H9 (cell line): ENCODE results near the gene IDNK. TPM values are rescaled to one million over a fixed set of nuclear protein-coding genes. Genes with fewer than 3 reads are reported as not detected.

Experiments
- DNase-seq: peaks from one replicate; pipeline ENCODE4 v3.0.0-alpha.2; 2017
- H2AFZ ChIP-seq: one replicate; pipeline ENCODE4 v1.6.1; 2013; ENCODE audit warnings: mild to moderate bottlenecking, low read length, control low read depth, moderate library complexity
- H2AK5ac ChIP-seq: 2 replicates; pipeline ENCODE4 v1.6.1; 2013; ENCODE audit warnings: low read length, control low read depth, mixed read lengths; ENCODE audit not compliant: insufficient read length
- H2BK120ac ChIP-seq: one replicate; pipeline ENCODE4 v1.6.1; 2013; ENCODE audit warnings: low read depth, mild to moderate bottlenecking, low read length, control low read depth, inconsistent platforms; ENCODE audit not compliant: poor library complexity, severe bottlenecking
- H2BK12ac ChIP-seq: 2 replicates; pipeline ENCODE4 v1.6.1; 2013; ENCODE audit warnings: low read length, control low read depth, mixed read lengths, low read depth; ENCODE audit not compliant: insufficient read length
- H2BK15ac ChIP-seq: 2 replicates; pipeline ENCODE4 v1.6.1; 2013; ENCODE audit warnings: low read depth, low read length, control low read depth
- H2BK20ac ChIP-seq: one replicate; pipeline ENCODE4 v1.6.1; 2013; ENCODE audit warnings: low read depth, mild to moderate bottlenecking, low read length, control low read depth, inconsistent platforms; ENCODE audit not compliant: poor library complexity, severe bottlenecking
- H2BK5ac ChIP-seq: 2 replicates; pipeline ENCODE4 v1.6.1; 2013; ENCODE audit warnings: low read length, control low read depth, mixed read lengths; ENCODE audit not compliant: insufficient read length
- H3K14ac ChIP-seq: 2 replicates; pipeline ENCODE4 v1.6.1; 2013; ENCODE audit warnings: low read length, control low read depth; ENCODE audit not compliant: insufficient read depth
- H3K18ac ChIP-seq: 2 replicates; pipeline ENCODE4 v1.6.1; 2013; ENCODE audit warnings: low read depth, mild to moderate bottlenecking, mixed read lengths, low read length, control low read depth; ENCODE audit not compliant: insufficient read length
- H3K23ac ChIP-seq: 2 replicates; pipeline ENCODE4 v1.6.1; 2013; ENCODE audit warnings: low read length, control low read depth, mixed read lengths, low read depth; ENCODE audit not compliant: insufficient read length
- H3K23me2 ChIP-seq: 2 replicates; pipeline ENCODE4 v1.6.1; 2013; ENCODE audit warnings: low read depth, mild to moderate bottlenecking, mixed read lengths, low read length, control low read depth; ENCODE audit not compliant: insufficient read length, poor library complexity, severe bottlenecking
- H3K27ac ChIP-seq: 2 replicates; pipeline ENCODE4 v1.5.1; 2013; ENCODE audit warnings: low read length, control low read depth, mixed read lengths, low read depth; ENCODE audit not compliant: insufficient read length
- H3K27me3 ChIP-seq: 2 replicates; pipeline ENCODE4 v1.6.1; 2013; ENCODE audit warnings: low read length, control low read depth, inconsistent platforms; ENCODE audit not compliant: insufficient read depth
- H3K4ac ChIP-seq: 2 replicates; pipeline ENCODE4 v1.6.1; 2013; ENCODE audit warnings: low read depth, mild to moderate bottlenecking, control low read depth, inconsistent platforms, low read length, moderate library complexity
- H3K4me1 ChIP-seq: 2 replicates; pipeline ENCODE4 v1.6.1; 2013; ENCODE audit warnings: low read length, control low read depth, inconsistent platforms; ENCODE audit not compliant: insufficient read depth
- H3K4me2 ChIP-seq: 2 replicates; pipeline ENCODE4 v1.6.1; 2013; ENCODE audit warnings: low read length, control low read depth, mixed read lengths; ENCODE audit not compliant: insufficient read length, insufficient read depth
- H3K56ac ChIP-seq: 2 replicates; pipeline ENCODE4 v1.6.1; 2013; ENCODE audit warnings: low read depth, mild to moderate bottlenecking, mixed read lengths, low read length, control low read depth; ENCODE audit not compliant: insufficient read length
- H3K79me1 ChIP-seq: 2 replicates; pipeline ENCODE4 v1.6.1; 2013; ENCODE audit warnings: low read depth, mild to moderate bottlenecking, moderate library complexity, low read length, control low read depth, inconsistent platforms; ENCODE audit not compliant: insufficient read depth, poor library complexity, severe bottlenecking
- H3K79me2 ChIP-seq: 2 replicates; pipeline ENCODE4 v1.6.1; 2013; ENCODE audit warnings: low read length, control low read depth, inconsistent platforms; ENCODE audit not compliant: insufficient read depth
- H3K9ac ChIP-seq: 2 replicates; pipeline ENCODE4 v1.6.1; 2013; ENCODE audit warnings: low read length, control low read depth, mixed read lengths; ENCODE audit not compliant: insufficient read length; ENCODE audit errors: extremely low read depth
- H3K9me3 ChIP-seq: one replicate; pipeline ENCODE4 v1.6.1; 2013; ENCODE audit warnings: low read depth, low read length, inconsistent platforms; ENCODE audit not compliant: control insufficient read depth
- H3T11ph ChIP-seq: one replicate; pipeline ENCODE4 v1.6.1; 2013; ENCODE audit warnings: mild to moderate bottlenecking, low read length, control low read depth, inconsistent platforms
- H4K20me1 ChIP-seq: one replicate; pipeline ENCODE4 v1.6.1; 2013; ENCODE audit not compliant: control insufficient read depth, insufficient read length, insufficient read depth
- H4K5ac ChIP-seq: 2 replicates; pipeline ENCODE4 v1.6.1; 2013; ENCODE audit warnings: low read depth, mild to moderate bottlenecking, mixed read lengths, low read length, control low read depth; ENCODE audit not compliant: insufficient read length
- H4K8ac ChIP-seq: replicated peaks from 2 replicates; pipeline ENCODE4 v1.6.1; 2013; ENCODE audit warnings: low read length, control low read depth, mixed read lengths, low read depth; ENCODE audit not compliant: insufficient read length
- H4K91ac ChIP-seq: 2 replicates; pipeline ENCODE4 v1.6.1; 2013; ENCODE audit warnings: low read depth, mild to moderate bottlenecking, moderate library complexity, mixed read lengths, low read length, control low read depth; ENCODE audit not compliant: insufficient read length
- H3K27ac Mint-ChIP-seq, 3 experiments: 2 replicates in 2 of 3; 3 replicates in 1 of 3; pipeline ENCODE4 v1.8.0; 2020 to 2021; ENCODE audit warnings: mixed read lengths in 3 of 3, mild to moderate bottlenecking in 1 of 3, moderate library complexity in 1 of 3
- H3K27me3 Mint-ChIP-seq: 2 replicates; pipeline ENCODE4 v1.8.0; 2021; ENCODE audit warnings: low read depth, mild to moderate bottlenecking, moderate library complexity, mixed read lengths
- H3K36me3 Mint-ChIP-seq, 3 experiments: 2 replicates in 2 of 3; 3 replicates in 1 of 3; pipeline ENCODE4 v1.8.0; 2020 to 2021; ENCODE audit warnings: low read depth in 3 of 3, mixed read lengths in 3 of 3; ENCODE audit not compliant: insufficient read depth in 1 of 3
- H3K4me1 Mint-ChIP-seq, 2 experiments: 2 replicates each; pipeline ENCODE4 v1.8.0; 2020; ENCODE audit warnings: mixed read lengths in 2 of 2
- H3K4me3 Mint-ChIP-seq, 2 experiments: 2 replicates in 1 of 2; 3 replicates in 1 of 2; pipeline ENCODE4 v1.8.0; 2020 to 2021; ENCODE audit warnings: mild to moderate bottlenecking in 2 of 2, mixed read lengths in 2 of 2, moderate library complexity in 1 of 2
- H3K9me3 Mint-ChIP-seq, 2 experiments: 2 replicates in 1 of 2; 3 replicates in 1 of 2; pipeline ENCODE4 v1.8.0; 2020; ENCODE audit warnings: mild to moderate bottlenecking in 2 of 2, mixed read lengths in 2 of 2, moderate library complexity in 1 of 2
- WGBS: extraction: QIAGEN DNeasy Blood & Tissue Kit; methylation state at CpG from one replicate; pipeline ENCODE4 v1.1.7; 2013; ENCODE audit warnings: missing lambda C conversion rate, low lambda C conversion rate, mixed read lengths; ENCODE audit not compliant: insufficient read length; ENCODE audit errors: extremely low coverage; 5-methylcytosine and 5-hydroxymethylcytosine counted together
- total RNA-seq: library from RNA; stranded (reverse); gene quantifications from 2 replicates; pipeline ENCODE4 v1.2.1, GENCODE V29; 2021
- TF ChIP-seq, protein P1 (sequence below): fragments of 200-600 bp; sonication (generic); conservative IDR thresholded peaks from 3 replicates; pipeline ENCODE4 v1.8.0; 2021; ENCODE audit warnings: antibody characterized with exemption, mild to moderate bottlenecking

Gene IDNK
- total RNA-seq, 1 experiment from 2014 or later = 1.4 TPM

GRCh38 chr9:83665580-83666200 is 42.7 kb downstream of the IDNK start:
- Histone ChIP-seq H3K4me2 (no peak overlapping the region), H2BK12ac (no peak overlapping the region), H4K91ac (no peak overlapping the region), H3T11ph (no peak overlapping the region), H2BK120ac (no peak overlapping the region), H3K27me3 (no peaks in the 10 kb centered on the region), H3K23ac (no peak overlapping the region), H3K79me1 (no peaks in the 10 kb centered on the region), H3K79me2 (no peaks in the 10 kb centered on the region), H2BK20ac (no peak overlapping the region), H2BK15ac (no peak overlapping the region), H4K5ac (no peak overlapping the region), H3K9ac (no peak overlapping the region), H2AFZ (no peak overlapping the region), H4K20me1 (no peaks in the 10 kb centered on the region), H3K18ac (no peak overlapping the region), H3K27ac (no peak overlapping the region), H2AK5ac (no peak overlapping the region), H3K14ac (no peak overlapping the region), H3K4ac (no peak overlapping the region), H3K56ac (no peak overlapping the region), H4K8ac (no peak overlapping the region), H3K9me3 (no peaks in the 10 kb centered on the region), H2BK5ac (no peak overlapping the region), H3K4me1 (no peaks in the 10 kb centered on the region), H3K23me2 (no peaks in the 10 kb centered on the region)
- Mint-ChIP-seq H3K4me1 (no peaks in the 10 kb centered on the region), H3K27ac (no peak overlapping the region; a peak in 1 of 7 replicates), H3K9me3 (no peaks in the 10 kb centered on the region), H3K36me3 (peaks cover 19 to 69% (median 66%) of the 10 kb centered on the region in 3 experiments; a peak in 6 of 7 replicates), H3K4me3 (no peak overlapping the region), H3K27me3 (no peaks in the 10 kb centered on the region)
- WGBS = no CpG with 5 or more reads among the region's 5 CpGs
- TF ChIP-seq, protein P1, sequence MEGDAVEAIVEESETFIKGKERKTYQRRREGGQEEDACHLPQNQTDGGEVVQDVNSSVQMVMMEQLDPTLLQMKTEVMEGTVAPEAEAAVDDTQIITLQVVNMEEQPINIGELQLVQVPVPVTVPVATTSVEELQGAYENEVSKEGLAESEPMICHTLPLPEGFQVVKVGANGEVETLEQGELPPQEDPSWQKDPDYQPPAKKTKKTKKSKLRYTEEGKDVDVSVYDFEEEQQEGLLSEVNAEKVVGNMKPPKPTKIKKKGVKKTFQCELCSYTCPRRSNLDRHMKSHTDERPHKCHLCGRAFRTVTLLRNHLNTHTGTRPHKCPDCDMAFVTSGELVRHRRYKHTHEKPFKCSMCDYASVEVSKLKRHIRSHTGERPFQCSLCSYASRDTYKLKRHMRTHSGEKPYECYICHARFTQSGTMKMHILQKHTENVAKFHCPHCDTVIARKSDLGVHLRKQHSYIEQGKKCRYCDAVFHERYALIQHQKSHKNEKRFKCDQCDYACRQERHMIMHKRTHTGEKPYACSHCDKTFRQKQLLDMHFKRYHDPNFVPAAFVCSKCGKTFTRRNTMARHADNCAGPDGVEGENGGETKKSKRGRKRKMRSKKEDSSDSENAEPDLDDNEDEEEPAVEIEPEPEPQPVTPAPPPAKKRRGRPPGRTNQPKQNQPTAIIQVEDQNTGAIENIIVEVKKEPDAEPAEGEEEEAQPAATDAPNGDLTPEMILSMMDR = no peak
- DNase-seq = no peak
